HUDEP-2 (cell line): ENCODE measurements around the gene KRTAP3-2.

ENCODE experiments used
- DNase-seq, 76 experiments: peaks; one replicate each; lab custom pipeline; 2025; ENCODE audit not compliant: unreplicated experiment in 76 of 76; lab: John Stamatoyannopoulos, UW

The KRTAP3-2 gene

DNA sequence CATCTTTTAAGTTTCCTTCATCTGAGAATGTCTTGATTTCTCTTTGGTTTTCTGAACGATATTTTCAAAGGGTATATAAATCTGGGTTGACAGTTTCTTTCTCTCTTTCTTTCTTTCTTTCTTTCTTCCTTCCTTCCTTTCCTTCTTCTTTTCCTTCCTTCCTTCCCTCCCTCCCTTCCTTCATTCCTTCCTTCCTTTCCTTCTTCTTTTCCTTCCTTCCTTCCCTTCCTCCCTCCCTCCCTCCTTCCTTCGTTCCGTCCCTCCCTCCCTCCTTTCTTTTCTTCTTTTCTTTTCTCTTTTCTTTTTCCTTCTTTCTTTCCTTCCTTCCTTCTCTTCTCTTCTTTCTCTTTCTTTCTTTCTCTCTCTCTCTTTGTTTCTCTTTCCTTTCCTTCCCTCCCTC is 25.3 kb downstream of the KRTAP3-2 start:
- no peak for DNase-seq

DNA sequence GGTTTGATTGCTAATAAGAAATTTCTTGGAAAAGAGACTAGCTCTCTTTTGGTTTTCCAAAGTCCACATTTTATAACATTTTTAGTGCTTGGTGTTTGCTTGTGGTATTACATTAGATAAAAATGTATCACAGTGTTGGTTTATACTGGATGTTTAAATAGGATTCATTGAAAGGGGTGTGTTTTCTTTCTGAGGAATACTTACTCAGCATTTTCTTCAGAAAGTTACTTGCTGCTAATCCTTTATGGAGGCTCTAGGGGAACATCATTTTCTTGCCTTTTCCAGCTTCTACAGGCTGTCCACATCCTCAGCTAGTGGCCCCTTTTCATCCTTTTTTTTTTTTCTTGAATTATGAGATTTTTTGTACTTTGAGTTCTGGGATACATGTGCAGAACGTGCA is 32.1 kb downstream of the KRTAP3-2 start:
- no peak for DNase-seq

DNA sequence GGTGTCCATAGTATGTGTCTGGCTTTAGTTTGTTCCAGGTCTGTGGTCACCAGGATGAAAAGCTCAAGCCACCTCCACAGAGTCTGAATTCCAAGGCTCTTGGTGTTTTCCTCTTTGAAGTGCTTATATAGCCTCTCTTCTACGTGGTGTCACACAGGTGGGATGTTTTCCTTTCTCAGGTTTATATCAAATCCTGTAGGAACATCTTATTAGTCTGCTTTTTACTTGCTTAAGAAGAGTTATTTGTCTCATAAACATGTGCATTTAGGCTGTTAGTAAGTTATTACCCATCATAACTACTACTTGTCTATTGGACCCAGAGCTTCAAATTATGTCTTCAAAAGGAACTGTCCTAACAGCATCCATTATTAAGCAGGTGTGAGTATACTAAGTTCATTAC is 32.9 kb downstream of the KRTAP3-2 start, which contains the start of gene KRT39:
Gene KRT39, minus strand, starts transcription at position 101 of the 400 bp plus-strand sequence. Its CDS starts 92 bp downstream, at position 9.
- no peak for DNase-seq

DNA sequence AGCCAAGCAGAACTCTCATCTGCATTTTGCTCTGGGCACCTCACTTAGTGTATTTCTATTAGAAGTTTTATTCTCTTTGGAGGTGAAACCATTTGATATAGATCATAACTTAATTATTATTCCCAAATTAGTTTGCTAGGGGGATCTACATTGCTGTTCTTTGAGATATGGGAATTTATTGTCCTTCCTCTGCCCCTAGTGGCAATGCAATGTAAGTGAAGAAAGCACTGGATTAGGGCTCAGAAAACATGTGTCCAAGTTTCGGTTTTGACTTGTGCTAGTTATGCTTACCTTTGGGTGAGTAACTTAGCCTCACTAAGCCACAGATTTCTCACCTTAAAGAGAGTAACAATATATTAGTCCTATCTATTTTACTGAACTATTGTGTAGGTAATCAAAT is 35.9 kb downstream of the KRTAP3-2 start:
- no peak for DNase-seq

DNA sequence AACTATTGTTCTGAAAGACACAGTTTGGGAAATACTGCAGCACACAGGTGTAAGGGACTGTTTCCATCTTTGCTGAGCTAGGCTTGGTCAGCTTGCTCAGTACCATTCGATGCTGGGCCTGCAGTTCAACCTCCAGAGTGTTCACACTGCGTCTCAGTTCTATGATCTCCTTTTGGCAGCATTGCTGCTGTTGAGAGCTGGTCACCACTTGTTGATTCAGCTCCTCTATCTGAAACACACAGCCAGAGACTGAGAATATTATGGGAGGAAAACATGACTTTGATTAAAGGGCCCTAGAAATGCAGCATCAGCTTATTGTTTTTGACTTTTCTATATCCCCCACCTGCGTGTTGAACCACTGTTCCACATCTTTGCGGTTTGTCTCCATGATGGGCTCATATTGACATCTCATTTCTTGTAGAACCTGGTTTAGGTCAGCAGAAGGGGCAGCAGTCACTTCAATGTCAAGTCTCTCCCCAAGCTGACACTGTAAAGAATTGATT is 37.6 kb downstream of the KRTAP3-2 start:
- DNase-seq: no peak

DNA sequence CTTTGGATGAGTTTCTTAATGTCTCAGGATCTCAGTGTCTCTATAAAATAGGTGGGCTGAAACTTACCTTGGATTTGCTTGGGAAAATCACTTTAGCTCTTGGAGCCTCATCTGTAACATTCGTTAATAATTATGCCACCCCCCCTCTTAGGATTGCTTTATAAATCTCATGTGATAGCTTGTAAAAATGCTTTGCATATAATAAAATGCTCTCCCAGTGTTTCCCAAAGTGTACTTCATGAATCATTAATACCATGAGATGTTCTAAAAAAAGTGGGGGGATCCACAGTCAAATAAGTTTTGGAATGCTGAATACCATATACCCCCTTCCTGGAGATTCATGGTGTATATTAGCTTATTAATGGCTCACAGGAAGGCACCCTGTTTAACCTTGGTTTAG is 38.1 kb downstream of the KRTAP3-2 start:
- no peak for DNase-seq

DNA sequence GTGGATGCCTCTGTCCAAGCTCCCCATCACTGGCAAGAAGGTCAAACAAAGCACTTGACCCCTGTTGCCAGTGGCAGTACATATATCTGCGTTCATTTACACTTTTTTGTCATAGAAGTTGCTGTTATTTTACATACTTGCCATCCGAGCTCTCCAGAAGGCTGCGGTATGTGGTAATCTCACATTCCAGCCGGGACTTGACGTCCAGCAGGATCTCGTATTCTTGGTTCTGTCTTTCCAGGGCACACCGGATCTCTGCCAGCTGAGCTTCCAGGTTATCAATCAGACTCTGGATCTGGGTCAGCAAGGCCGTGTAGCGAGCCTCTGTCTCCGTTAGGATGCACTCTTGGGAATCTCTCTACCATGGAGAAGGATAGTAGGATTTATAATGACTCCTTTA is 39.6 kb downstream of the KRTAP3-2 start:
- no peak for DNase-seq

DNA sequence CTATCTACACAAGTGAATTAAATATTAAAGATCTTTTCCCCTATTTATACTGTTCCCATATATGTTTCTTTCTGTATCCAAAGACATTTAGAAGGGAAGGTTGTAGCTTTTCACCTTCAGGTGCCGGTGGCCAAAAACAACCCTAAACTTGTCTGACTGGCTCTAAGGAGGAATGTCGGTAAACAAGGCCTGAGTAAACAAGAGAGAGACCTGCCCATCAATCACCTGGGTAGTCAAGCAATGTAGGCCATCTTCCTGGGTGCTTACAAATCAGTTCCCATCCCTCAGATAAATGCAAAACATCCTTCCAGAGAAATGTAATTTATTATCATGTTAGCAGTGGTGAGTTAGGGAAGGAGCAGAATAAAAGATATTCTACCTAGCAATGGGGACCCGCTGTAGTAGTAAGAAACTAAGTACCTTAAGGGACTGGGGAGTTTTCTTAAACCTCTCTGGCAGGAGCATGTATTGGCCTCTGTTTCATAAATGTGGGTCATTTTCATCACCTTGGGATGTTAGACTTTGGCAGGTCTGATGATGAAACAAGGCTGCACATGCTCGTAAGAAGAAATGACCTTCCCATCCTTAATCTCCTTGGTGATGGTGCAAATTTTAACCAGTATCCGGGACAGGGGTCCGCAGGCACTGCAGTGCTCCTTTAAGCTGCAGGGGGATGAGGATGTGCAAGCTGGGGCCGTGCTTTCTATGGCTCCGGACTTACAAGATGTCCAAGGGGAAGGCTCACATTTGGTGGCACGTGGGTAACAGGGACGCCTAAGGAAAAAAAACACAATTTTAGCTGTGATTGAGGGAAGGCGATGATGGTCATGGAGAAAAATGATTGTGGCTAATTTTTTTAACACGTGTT is 41.4 kb downstream of the KRTAP3-2 start:
- DNase-seq: no peak

DNA sequence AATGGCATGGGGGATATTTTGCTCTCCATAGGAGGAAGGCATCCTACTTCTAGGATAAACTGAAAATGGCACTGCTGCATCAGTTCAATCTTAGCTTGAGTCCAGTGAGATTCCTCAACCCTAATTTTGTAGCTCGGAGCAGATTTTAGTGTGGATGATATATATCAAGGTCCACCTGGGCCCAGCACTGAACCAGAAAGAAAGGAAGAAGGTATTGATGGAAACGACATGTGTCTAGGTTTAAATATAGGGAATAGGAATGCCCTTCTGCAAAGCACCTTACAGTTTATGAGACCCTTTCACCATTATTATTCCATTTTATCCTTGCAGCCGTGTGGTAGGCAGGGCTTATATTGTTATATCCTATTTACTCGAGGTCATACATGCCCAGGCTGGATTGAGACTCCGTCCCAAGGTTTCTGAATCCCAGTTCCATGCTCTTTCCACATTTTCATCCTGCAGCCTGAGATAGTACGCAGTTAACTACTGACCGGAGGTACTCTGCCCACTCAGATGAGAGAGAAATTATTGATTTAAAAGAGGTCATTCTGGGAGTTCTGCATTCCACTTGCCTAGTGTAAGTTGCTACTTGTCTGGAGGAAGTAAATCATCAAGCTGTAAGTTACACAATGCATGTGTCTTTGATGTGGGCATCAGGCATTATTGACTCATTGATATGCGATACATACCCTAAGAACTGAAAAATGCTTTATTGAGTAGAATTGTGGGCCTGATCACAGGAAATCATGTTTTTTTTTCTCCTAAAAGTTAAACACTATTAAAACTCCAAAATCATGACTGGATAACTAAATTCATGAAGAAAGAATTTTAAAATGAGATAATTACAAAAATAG is 43.1 kb downstream of the KRTAP3-2 start:
- no peak for DNase-seq

DNA sequence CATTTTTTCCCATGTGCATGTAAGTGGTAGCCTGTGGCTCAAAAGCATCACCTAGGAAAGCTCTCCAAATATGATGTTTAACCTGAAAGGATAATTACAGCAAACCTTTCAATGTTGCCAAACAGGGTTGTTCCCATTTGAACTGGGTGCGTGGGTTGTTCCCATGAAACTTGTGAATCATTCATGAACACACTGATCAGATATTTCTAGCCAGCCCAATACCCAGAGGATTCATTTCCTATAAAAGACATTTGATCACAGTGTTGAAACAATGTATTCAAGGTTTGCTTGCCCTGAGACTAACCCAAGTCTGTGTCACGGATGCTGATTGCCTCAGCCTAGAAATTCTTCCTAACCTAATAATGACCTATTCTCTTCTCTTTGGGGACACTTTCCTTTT is 45.8 kb downstream of the KRTAP3-2 start:
- DNase-seq: no peak

DNA sequence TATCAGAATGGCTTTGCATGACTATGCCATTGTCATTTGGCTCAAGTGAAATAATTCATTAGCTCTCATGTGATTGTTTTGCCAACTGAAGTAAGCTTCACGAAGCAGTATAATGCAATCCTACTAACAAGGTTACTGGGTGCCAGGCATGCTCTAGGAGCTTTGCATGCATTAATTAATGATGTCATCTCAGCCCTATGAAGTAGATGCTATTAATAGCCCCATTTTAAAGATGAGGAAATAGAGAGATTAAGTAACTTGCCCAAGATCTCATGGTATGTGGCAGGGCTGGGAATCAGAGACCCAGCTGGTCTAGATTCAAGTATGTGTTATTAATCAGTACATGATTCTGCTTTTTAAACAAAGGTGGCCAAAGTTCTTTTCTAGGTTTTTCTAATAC is 47.0 kb downstream of the KRTAP3-2 start:
- no peak for DNase-seq

DNA sequence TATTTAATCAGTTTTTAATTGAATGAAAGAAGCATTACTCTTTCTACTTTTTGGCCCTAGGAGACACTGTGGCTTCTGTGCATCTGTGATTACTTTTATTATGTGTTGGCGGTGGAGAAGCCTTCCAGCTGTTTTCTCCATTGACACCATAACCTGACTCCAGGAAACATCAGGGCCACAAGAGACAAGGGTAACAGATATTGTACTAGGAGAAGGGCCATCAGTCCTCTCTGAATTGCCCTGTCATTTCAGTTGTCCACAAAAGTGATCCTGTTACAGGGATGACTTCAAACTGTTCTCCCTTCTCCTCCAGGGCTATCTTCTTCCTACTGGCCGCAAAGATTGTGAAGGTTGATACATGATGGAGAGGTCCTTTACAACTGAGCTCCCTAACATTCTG is 47.6 kb downstream of the KRTAP3-2 start:
- DNase-seq: no peak

DNA sequence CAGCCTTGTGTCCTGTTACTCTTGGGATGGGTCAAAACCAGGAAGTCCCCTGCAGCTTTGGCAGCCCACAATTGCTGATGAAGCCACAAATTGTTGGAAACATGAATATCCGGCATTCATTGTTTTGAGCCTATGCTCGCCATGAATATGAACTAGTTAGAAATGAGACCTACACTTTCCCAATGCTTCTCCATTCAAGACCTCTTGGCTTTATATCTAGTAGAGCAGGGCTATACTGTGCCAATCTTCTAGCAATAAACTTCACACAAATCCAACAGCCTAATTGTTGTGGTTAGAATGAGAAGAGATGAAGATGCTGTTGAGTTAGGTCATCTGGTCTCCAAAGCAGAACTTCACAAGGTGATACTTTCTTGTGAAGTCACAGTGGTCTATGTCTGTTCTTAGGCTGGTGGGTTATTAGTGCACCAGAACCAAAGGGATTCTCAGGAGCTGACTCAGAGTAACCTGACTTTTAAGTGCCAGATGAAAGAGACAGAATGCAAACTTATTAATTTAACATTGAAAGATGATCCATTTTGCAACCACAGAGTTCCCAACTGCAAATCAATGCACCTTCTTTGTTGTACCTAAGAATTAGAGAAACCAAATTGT is 48.6 kb downstream of the KRTAP3-2 start:
- no peak for DNase-seq

DNA sequence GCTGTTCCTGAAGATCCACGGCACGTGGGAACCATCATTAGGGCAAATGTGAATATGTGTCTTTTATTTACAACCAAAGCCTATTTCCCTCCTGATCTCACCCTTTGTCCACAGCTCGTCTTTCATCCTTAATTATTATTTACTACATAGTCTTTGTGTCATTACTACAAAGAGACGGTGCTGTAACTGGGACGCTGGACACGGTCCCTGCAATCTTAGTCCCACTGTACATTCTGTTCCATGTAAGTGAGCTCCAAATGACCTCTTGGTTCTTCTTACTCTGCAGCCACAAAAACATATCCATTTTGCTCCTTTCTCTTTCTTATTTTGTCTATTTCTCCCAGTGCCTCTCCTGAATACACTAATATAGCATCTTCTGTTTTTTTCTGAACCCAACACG is 49.5 kb downstream of the KRTAP3-2 start:
- DNase-seq: no peak

DNA sequence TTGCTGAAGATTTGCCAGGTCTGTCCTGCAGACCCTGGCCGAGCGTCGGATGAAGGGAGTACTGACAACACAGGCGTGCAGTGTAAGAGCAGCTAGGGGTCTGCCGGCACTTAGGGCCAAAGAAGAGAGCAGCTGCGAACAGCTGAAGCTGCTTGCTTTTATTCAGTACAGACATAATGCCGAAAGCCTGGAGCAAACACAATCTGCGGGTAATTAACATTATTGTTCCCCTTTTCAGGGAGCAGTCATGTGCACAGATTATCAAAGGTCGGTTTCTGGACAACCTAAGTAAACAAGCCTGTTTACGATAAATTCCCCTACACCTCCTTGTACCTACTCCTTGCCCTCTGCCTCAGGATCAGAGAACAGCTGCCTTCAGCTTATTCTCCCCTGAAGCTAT is 50.3 kb downstream of the KRTAP3-2 start:
- no peak for DNase-seq
